Left lung (tissue), 10 donors: Measurements from ENCODE around the gene ZNF771. TPM values are rescaled to one million over a fixed set of nuclear protein-coding genes. Genes with fewer than 3 reads are reported as not detected.

Experiments used
- ATAC-seq: fragments of 200-7000 bp; cut with Tn5 transposase; one replicate; pipeline ENCODE4 v1.9.1; 2020; ENCODE audit warnings: moderate library complexity
- DNase-seq, 4 donors: peaks; one replicate each; pipeline ENCODE4 v3.0.0-alpha.2; 2013 to 2020
- H3K27ac ChIP-seq, 2 donors: fragments of 200-600 bp; sonication (generic) in 1 of 2; one replicate each; pipeline versions ENCODE4 v1.5.0 to v1.8.0; 2020 to 2021
- H3K27me3 ChIP-seq, 2 donors: fragments of 200-600 bp; sonication (generic) in 1 of 2; one replicate each; pipeline versions ENCODE4 v1.5.0 to v1.8.0; 2020 to 2021
- H3K36me3 ChIP-seq, 2 donors: fragments of 200-600 bp; sonication (generic) in 1 of 2; one replicate each; pipeline versions ENCODE4 v1.5.0 to v1.8.0; 2020 to 2021
- H3K4me1 ChIP-seq, 2 donors: fragments of 200-600 bp; one replicate each; pipeline ENCODE4 v1.8.0; 2021
- H3K4me3 ChIP-seq, 2 donors: fragments of 200-600 bp; sonication (generic) in 1 of 2; one replicate each; pipeline versions ENCODE4 v1.5.0 to v1.8.0; 2020 to 2021; ENCODE audit warnings: mild to moderate bottlenecking in 1 of 2
- H3K9me3 ChIP-seq, 2 donors: fragments of 200-600 bp; sonication (generic) in 1 of 2; one replicate each; pipeline versions ENCODE4 v1.5.0 to v1.8.0; 2020 to 2021
- CTCF ChIP-seq, 2 donors: fragments of 200-600 bp; sonication (generic) in 1 of 2; IDR thresholded peaks; one replicate each; pipeline versions ENCODE4 v1.5.0 to v1.8.0; 2021; ENCODE audit warnings: antibody characterized with exemption in 2 of 2
- intact Hi-C, 2 donors: fragments of 100-400 bp; cut with DNase I; formaldehyde crosslinking; loops; one replicate each; pipeline versions ENCODE4 v1.11.2 to v1.14.2; 2022
- polyA plus RNA-seq, 6 donors: library from polyadenylated mRNA; unstranded; fragments of 120-200 nt; gene quantifications; one replicate each; pipeline ENCODE4 v1.2.1, GENCODE V29; 2013; ENCODE audit not compliant: insufficient read length in 6 of 6
- total RNA-seq, 2 donors: library from RNA; stranded (reverse); fragmentation: NEBNext Ultra II Directional; extraction: Animal tissue kit (Norgen Biotek cat#: 25700); gene quantifications; one replicate each; pipeline ENCODE4 v1.2.1, GENCODE V29; 2021
- donor health status: DM: no; HTN: yes; CAD: no.
- donor health status: DM: no; HTN: no; CAD: no.

The ZNF771 gene
- total and polyA plus RNA-seq, 8 donors = 4.0 to 8.5 (median 5.8) TPM

- Histone ChIP-seq H3K27ac (no peak overlapping the region), H3K4me1 (peaks cover 0 to 17% of the 10 kb centered on the region in 2 donors), H3K27me3 (no peaks in the 10 kb centered on the region), H3K4me3 (no peak overlapping the region), H3K36me3 (peaks cover 0 to 18% of the 10 kb centered on the region in 2 donors), H3K9me3 (no peaks in the 10 kb centered on the region)
- intact Hi-C loops = no loop called here
- no peak for TF ChIP-seq CTCF (IDR thresholded peaks at IDR 0.05)
- no peak for ATAC-seq
- DNase-seq = no peak
Measured at GRCh38 chr16:30416047-30416603, 8.7 kb downstream of the ZNF771 start.

- no peak for TF ChIP-seq CTCF (IDR thresholded peaks at IDR 0.05)
- intact Hi-C loops = no loop called here
- Histone ChIP-seq H3K4me1 (peaks cover 0 to 17% of the 10 kb centered on the region in 2 donors), H3K9me3 (no peaks in the 10 kb centered on the region), H3K4me3 (peak overlapping the region; percentile 48 to 61), H3K27ac (peak overlapping the region; percentile 79 to 87), H3K27me3 (no peaks in the 10 kb centered on the region), H3K36me3 (peaks cover 0 to 25% of the 10 kb centered on the region in 2 donors)
- DNase-seq (no peak), ATAC-seq (no peak)
Measured at GRCh38 chr16:30416624-30417528, 9.5 kb downstream of the ZNF771 start.

GRCh38 chr16:30417529-30418349, 10.3 kb downstream of the ZNF771 start:
- peak overlapping the region; percentile 48 to 61 for H3K4me3 ChIP-seq
- intact Hi-C loops = no loop called here
- H3K4me1 ChIP-seq = peaks cover 0 to 17% of the 10 kb centered on the region in 2 donors
- no peaks in the 10 kb centered on the region for H3K27me3 ChIP-seq
- ATAC-seq (peak; percentile 96), DNase-seq (peak; percentile 85 to 96 (median 93))
- peaks cover 0 to 28% of the 10 kb centered on the region in 2 donors for H3K36me3 ChIP-seq
- no peaks in the 10 kb centered on the region for H3K9me3 ChIP-seq
- TF ChIP-seq CTCF (IDR thresholded peaks at IDR 0.05) = no peak
- H3K27ac ChIP-seq = peak overlapping the region; percentile 79 to 87

GRCh38 chr16:30418350-30419181, 11.2 kb downstream of the ZNF771 start:
- peaks cover 0 to 33% of the 10 kb centered on the region in 2 donors for H3K36me3 ChIP-seq
- H3K4me1 ChIP-seq = peaks cover 0 to 17% of the 10 kb centered on the region in 2 donors
- no peak for ATAC-seq
- H3K9me3 ChIP-seq = no peaks in the 10 kb centered on the region
- intact Hi-C loops = no loop called here
- no peak for TF ChIP-seq CTCF (IDR thresholded peaks at IDR 0.05)
- no peaks in the 10 kb centered on the region for H3K27me3 ChIP-seq
- H3K4me3 ChIP-seq = peak overlapping the region; percentile 48 to 61
- no peak for DNase-seq
- peak overlapping the region; percentile 79 to 87 for H3K27ac ChIP-seq
